Measurements from ENCODE around the gene IRF1.

DNA sequence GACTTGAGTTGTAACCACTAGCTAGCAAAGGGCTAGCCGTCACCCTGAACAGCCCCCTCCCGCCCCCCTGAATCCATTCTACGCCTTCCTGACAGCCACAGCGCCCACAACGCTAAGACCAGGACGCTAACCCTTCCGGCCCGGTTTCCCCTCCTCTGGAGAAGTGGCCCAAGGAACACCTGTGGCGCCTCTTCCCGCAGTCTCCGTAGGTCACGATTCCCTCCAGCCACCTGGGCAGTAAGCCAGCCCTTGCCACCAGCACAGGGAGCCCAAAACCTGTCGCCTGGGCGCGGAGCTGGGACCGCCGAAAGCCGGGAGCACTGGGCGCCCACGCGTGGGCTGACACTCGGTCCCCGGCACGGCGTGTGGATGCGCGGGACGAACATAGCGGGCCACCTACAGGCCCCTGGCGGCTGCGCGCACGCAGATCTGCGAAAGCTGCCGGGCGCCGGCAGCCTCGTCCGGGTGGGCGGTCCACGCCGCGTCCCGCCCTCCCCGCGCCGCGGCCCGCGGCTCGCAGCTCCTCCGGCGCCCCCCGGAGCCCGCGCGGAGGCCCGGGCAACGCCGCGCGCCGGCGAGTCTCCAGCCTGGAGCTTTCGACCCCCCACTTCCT is 596 bp downstream of the IRF1 start:
- TF ChIP-seq POLR2A (IDR thresholded peaks at IDR 0.05) (no peak), POLR2AphosphoS5 (IDR thresholded peaks at IDR 0.05) (no peak), CTCF (IDR thresholded peaks at IDR 0.05 in 8 of 11, conservative IDR thresholded peaks at IDR 0.05 in 3 of 11) (peak in 6 of 11 experiments; percentile 17 to 63 (median 27))
